CD14-positive monocyte (primary cell): ENCODE data around the gene AGPAT3. TPM values are rescaled to one million over a fixed set of nuclear protein-coding genes. Genes with fewer than 3 reads are reported as not detected.

Experiments used
- DNase-seq, 3 donors: peaks; one replicate each; pipeline ENCODE4 v3.0.0-alpha.2; 2011 to 2022
- H2AFZ ChIP-seq: 2 replicates; pipeline ENCODE4 v1.6.0; 2012; ENCODE audit warnings: mild to moderate bottlenecking, low read depth, low read length, inconsistent platforms; ENCODE audit not compliant: insufficient read depth, poor library complexity, severe bottlenecking
- H3K27ac ChIP-seq, 2 donors: 1 replicate in 1 of 2; 2 replicates in 1 of 2; pipeline ENCODE4 v1.5.1; 2012 to 2013; ENCODE audit warnings: low read length in 2 of 2, control low read depth in 1 of 2, inconsistent platforms in 1 of 2, low read depth in 1 of 2, mild to moderate bottlenecking in 1 of 2
- H3K27me3 ChIP-seq, 2 donors: one replicate each; pipeline versions ENCODE4 v1.6.0 to v1.6.1; 2011 to 2013; ENCODE audit warnings: low read length in 2 of 2; ENCODE audit not compliant: control insufficient read depth in 2 of 2, insufficient read depth in 2 of 2
- H3K36me3 ChIP-seq, 2 donors: replicated peaks in 1 of 2; 1 replicate in 1 of 2; 2 replicates in 1 of 2; pipeline versions ENCODE4 v1.5.1 to v1.6.1; 2012 to 2013; ENCODE audit warnings: low read length in 2 of 2, control low read depth in 1 of 2, inconsistent platforms in 1 of 2, mild to moderate bottlenecking in 1 of 2; ENCODE audit not compliant: insufficient read depth in 2 of 2, control insufficient read depth in 1 of 2
- H3K4me1 ChIP-seq, 2 donors: 1 replicate in 1 of 2; 2 replicates in 1 of 2; pipeline versions ENCODE4 v1.5.1 to v1.6.1; 2012 to 2013; ENCODE audit warnings: low read length in 2 of 2, control low read depth in 1 of 2, inconsistent platforms in 1 of 2, mild to moderate bottlenecking in 1 of 2, moderate library complexity in 1 of 2; ENCODE audit not compliant: insufficient read depth in 2 of 2, control insufficient read depth in 1 of 2
- H3K4me2 ChIP-seq: replicated peaks from 2 replicates; pipeline ENCODE3; 2012; ENCODE audit warnings: low read length, moderate library complexity, mild to moderate bottlenecking; ENCODE audit not compliant: poor library complexity, severe bottlenecking; ENCODE audit errors: extremely low read depth
- H3K4me3 ChIP-seq, 3 experiments: fragments of 200-600 bp in 1 of 3; sonication (generic) in 1 of 3; replicated peaks in 1 of 3; 1 replicate in 2 of 3; 2 replicates in 1 of 3; pipeline ENCODE4 v1.5.1; 2011 to 2013; ENCODE audit warnings: low read length in 3 of 3, mild to moderate bottlenecking in 3 of 3, control low read depth in 2 of 3, low read depth in 2 of 3, inconsistent platforms in 1 of 3, moderate library complexity in 1 of 3
- H3K79me2 ChIP-seq: 2 replicates; pipeline ENCODE4 v1.6.0; 2012; ENCODE audit warnings: mild to moderate bottlenecking, control low read depth, inconsistent platforms, low read length, moderate library complexity; ENCODE audit not compliant: insufficient read depth
- H3K9ac ChIP-seq: 2 replicates; pipeline ENCODE4 v1.6.0; 2017; ENCODE audit warnings: low read length, mild to moderate bottlenecking; ENCODE audit not compliant: insufficient read depth, poor library complexity, severe bottlenecking
- H3K9me3 ChIP-seq, 2 donors: replicated peaks in 1 of 2; 1 replicate in 1 of 2; 2 replicates in 1 of 2; pipeline versions ENCODE4 v1.5.1 to v1.6.1; 2012 to 2013; ENCODE audit warnings: low read length in 2 of 2, control low read depth in 1 of 2; ENCODE audit not compliant: control insufficient read depth in 1 of 2, insufficient read depth in 1 of 2
- H4K20me1 ChIP-seq: 2 replicates; pipeline ENCODE4 v1.6.0; 2012; ENCODE audit warnings: mild to moderate bottlenecking, low read length, control low read depth, moderate library complexity; ENCODE audit not compliant: insufficient read depth
- H3K27ac Mint-ChIP-seq, 7 donors: one replicate each; pipeline ENCODE4 v1.8.0; 2020; ENCODE audit warnings: mild to moderate bottlenecking in 7 of 7, mixed read lengths in 7 of 7, moderate library complexity in 6 of 7, inconsistent platforms in 2 of 7
- H3K27me3 Mint-ChIP-seq, 3 donors: one replicate each; pipeline ENCODE4 v1.8.0; 2021 to 2022; ENCODE audit warnings: low read depth in 3 of 3, mild to moderate bottlenecking in 3 of 3, mixed read lengths in 3 of 3, moderate library complexity in 3 of 3, inconsistent platforms in 1 of 3
- H3K36me3 Mint-ChIP-seq, 2 donors: one replicate each; pipeline ENCODE4 v1.8.0; 2020; ENCODE audit warnings: mixed read lengths in 2 of 2, inconsistent platforms in 1 of 2, mild to moderate bottlenecking in 1 of 2
- H3K4me1 Mint-ChIP-seq: one replicate; pipeline ENCODE4 v1.8.0; 2020; ENCODE audit warnings: mild to moderate bottlenecking, mixed read lengths
- H3K4me3 Mint-ChIP-seq, 2 donors: one replicate each; pipeline ENCODE4 v1.8.0; 2020; ENCODE audit warnings: mild to moderate bottlenecking in 2 of 2, mixed read lengths in 2 of 2, moderate library complexity in 1 of 2
- H3K9me3 Mint-ChIP-seq, 7 donors: one replicate each; pipeline ENCODE4 v1.8.0; 2020 to 2022; ENCODE audit warnings: mixed read lengths in 7 of 7, mild to moderate bottlenecking in 6 of 7, moderate library complexity in 6 of 7, inconsistent platforms in 2 of 7
- CTCF ChIP-seq: fragments of 200-600 bp; IDR thresholded peaks from one replicate; pipeline ENCODE4 v1.8.0; 2022; ENCODE audit warnings: antibody characterized with exemption, mild to moderate bottlenecking
- WGBS: methylation state at CpG from one replicate; pipeline ENCODE4 v1.1.5; 2013; ENCODE audit warnings: missing lambda C conversion rate; ENCODE audit not compliant: insufficient coverage; 5-methylcytosine and 5-hydroxymethylcytosine counted together
- intact Hi-C, 2 donors: fragments of 100-400 bp; cut with micrococcal nuclease; formaldehyde crosslinking; loops; one replicate each; pipeline versions ENCODE4 v1.15.0 to v1.15.1; 2023
- polyA plus RNA-seq, 3 donors: library from polyadenylated mRNA; depleted of rRNA in 1 of 3; unstranded in 2 of 3; stranded (reverse) in 1 of 3; fragments of 300-500 nt in 2 of 3; fragments of >200 nt in 1 of 3; fragmentation: Illumina TruSeq in 2 of 3; gene quantifications; 1 replicate in 2 of 3; 2 replicates in 1 of 3; pipeline ENCODE4 v1.2.3, GENCODE V29; 2012 to 2021

The AGPAT3 gene
- polyA plus RNA-seq, 3 donors, result 24.9 to 49.3 (median 26.2) TPM

- intact Hi-C loops, result no loop called here
- no peaks in the 10 kb centered on the region for H3K4me1 ChIP-seq
- peaks cover 90% of the 10 kb centered on the region for H4K20me1 ChIP-seq
- peaks cover 75 to 98% of the 10 kb centered on the region in 2 donors for H3K36me3 ChIP-seq
- no peak overlapping the region for H3K4me3 ChIP-seq
- H2AFZ ChIP-seq, result no peak overlapping the region
- H3K9ac ChIP-seq, result no peak overlapping the region
- no peaks in the 10 kb centered on the region for H3K79me2 ChIP-seq
- no peaks in the 10 kb centered on the region for H3K27me3 Mint-ChIP-seq
- H3K27me3 ChIP-seq, result no peaks in the 10 kb centered on the region
- WGBS, result 98% methylated on average over 18 of the region's 19 CpGs
- no peak overlapping the region for H3K4me3 Mint-ChIP-seq
- peak overlapping the region in 1 of 7 donors; percentile 64 for H3K27ac Mint-ChIP-seq
- no peaks in the 10 kb centered on the region for H3K9me3 Mint-ChIP-seq
- H3K36me3 Mint-ChIP-seq, result peaks cover 74 to 76% of the 10 kb centered on the region in 2 donors
- no peak for DNase-seq
- no peaks in the 10 kb centered on the region for H3K9me3 ChIP-seq
- no peak overlapping the region for H3K4me2 ChIP-seq
- H3K4me1 Mint-ChIP-seq, result no peaks in the 10 kb centered on the region
- TF ChIP-seq CTCF, result no peak
- H3K27ac ChIP-seq, result no peak overlapping the region
Observed at GRCh38 chr21:43968410-43969114, 103.5 kb downstream of the AGPAT3 start.

GRCh38 chr21:43969115-43969444 lies 104.1 kb downstream of the AGPAT3 start:
- Histone ChIP-seq H3K36me3 (peaks cover 76 to 94% of the 10 kb centered on the region in 2 donors), H4K20me1 (peaks cover 87% of the 10 kb centered on the region), H3K4me2 (no peak overlapping the region), H3K9me3 (no peaks in the 10 kb centered on the region), H3K27ac (no peak overlapping the region), H2AFZ (no peak overlapping the region), H3K4me1 (no peaks in the 10 kb centered on the region), H3K79me2 (no peaks in the 10 kb centered on the region), H3K9ac (no peak overlapping the region), H3K4me3 (no peak overlapping the region), H3K27me3 (no peaks in the 10 kb centered on the region)
- Mint-ChIP-seq H3K36me3 (peaks cover 74 to 76% of the 10 kb centered on the region in 2 donors), H3K27me3 (no peaks in the 10 kb centered on the region), H3K27ac (peak overlapping the region in 1 of 7 donors; percentile 40), H3K4me1 (no peaks in the 10 kb centered on the region), H3K4me3 (no peak overlapping the region), H3K9me3 (no peaks in the 10 kb centered on the region)
- WGBS, result 96% methylated on average over 12 of the region's 17 CpGs
- intact Hi-C loops, result no loop called here
- no peak for TF ChIP-seq CTCF
- DNase-seq, result no peak
